Ovary (tissue), 9 donors: ENCODE results near the gene ENSA. TPM values are rescaled to one million over a fixed set of nuclear protein-coding genes. Genes with fewer than 3 reads are reported as not detected.

ENCODE experiments used
- DNase-seq, 5 donors: peaks; one replicate each; pipeline ENCODE4 v3.0.0-alpha.2; 2019 to 2020
- H3K27ac ChIP-seq, 2 donors: fragments of 200-600 bp; one replicate each; pipeline versions ENCODE4 v1.5.1 to v1.8.0; 2019 to 2022
- H3K27me3 ChIP-seq: fragments of 200-600 bp; one replicate; pipeline ENCODE4 v1.8.0; 2022
- H3K36me3 ChIP-seq: fragments of 200-600 bp; sonication (generic); one replicate; pipeline ENCODE4 v1.5.1; 2019
- H3K4me1 ChIP-seq: one replicate; pipeline ENCODE4 v1.8.1; 2013; ENCODE audit warnings: mild to moderate bottlenecking, moderate library complexity; ENCODE audit not compliant: insufficient read depth
- H3K4me3 ChIP-seq: fragments of 200-600 bp; sonication (generic); one replicate; pipeline ENCODE4 v1.5.1; 2017
- H3K9me3 ChIP-seq, 2 donors: fragments of 200-600 bp in 1 of 2; sonication (generic) in 1 of 2; one replicate each; pipeline versions ENCODE4 v1.5.1 to v1.8.1; 2013 to 2019; ENCODE audit warnings: mild to moderate bottlenecking in 1 of 2, moderate library complexity in 1 of 2
- CTCF ChIP-seq, 3 donors: fragments of 450-650 bp in 2 of 3; fragments of 200-600 bp in 1 of 3; IDR thresholded peaks; one replicate each; pipeline versions ENCODE4 v1.5.1 to v1.8.0; 2016 to 2022; ENCODE audit warnings: antibody characterized with exemption in 3 of 3, mild to moderate bottlenecking in 1 of 3
- EP300 ChIP-seq: sonication (generic); formaldehyde crosslinking; IDR thresholded peaks from one replicate; pipeline ENCODE4 v1.6.1; 2017; ENCODE audit warnings: antibody characterized with exemption
- POLR2A ChIP-seq: fragments of 450-650 bp; IDR thresholded peaks from one replicate; pipeline ENCODE4 v1.6.1; 2017; ENCODE audit warnings: antibody characterized with exemption, mild to moderate bottlenecking, moderate library complexity
- WGBS, 3 donors: extraction: QIAGEN DNeasy Blood & Tissue Kit in 1 of 3; methylation state at CpG; one replicate each; pipeline versions ENCODE4 v1.1.5 to v1.1.7; 2013 to 2017; 5-methylcytosine and 5-hydroxymethylcytosine counted together
- intact Hi-C, 4 donors: fragments of 100-400 bp; cut with DNase I; formaldehyde crosslinking; loops; one replicate each; pipeline versions ENCODE4 v1.11.0 to v1.15.1; 2022 to 2023
- polyA plus RNA-seq, 2 donors: library from polyadenylated mRNA; stranded (reverse); fragments of 200-250 nt in 1 of 2; fragments of 350-450 nt in 1 of 2; fragmentation: Illumina TruSeq in 1 of 2; extraction: RNeasy Lipid Tissue Mini Kit (QIAGEN cat#74804) in 1 of 2; gene quantifications; one replicate each; pipeline ENCODE4 v1.2.3, GENCODE V29; 2013 to 2014
- total RNA-seq, 7 donors: library from RNA; depleted of rRNA in 2 of 7; stranded (reverse); fragments of >200 nt in 2 of 7; fragmentation: NEBNext Ultra II Directional in 3 of 7; extraction: Animal tissue kit (Norgen Biotek cat#: 25700) in 3 of 7; gene quantifications; one replicate each; pipeline versions ENCODE4 v1.1.0 to v1.2.4, GENCODE V29; 2016 to 2023
- donor health status: DM: no; HTN: no; CAD: no; lungs with moderate emphysema.
- donor health status: DM: no; HTN: no; CAD: no.
- donor health status: Bipolar disorder and iron deficiency.
- donor health status: DM: yes; HTN: yes; CAD: no.
- donor health status: DM: no; HTN: no; CAD: no.
- donor health status: DM: yes; HTN: yes; CAD: no.

The ENSA gene
- total and polyA plus RNA-seq, 9 donors: 111 to 196 (median 152) TPM

- no peaks in the 10 kb centered on the region for H3K36me3 ChIP-seq
- TF ChIP-seq EP300 (no peak), CTCF (IDR thresholded peaks at IDR 0.05) (peak in 2 of 3 donors; percentile 70 to 78)
- intact Hi-C loops: loop anchor here in 3 of 4 donors (5.0 to 10.0 kb wide), 2 partner anchors 59 to 67 kb away; no protein-coding TSS in a partner anchor
- peak in 2 of 5 donors; percentile 32 to 73 for DNase-seq
- H3K4me3 ChIP-seq: no peak overlapping the region
- 35 to 47% (median 44%) methylated on average over 8 of the region's 8 CpGs for WGBS, 3 donors
- peaks cover 10% of the 10 kb centered on the region for H3K4me1 ChIP-seq
- no peaks in the 10 kb centered on the region for H3K9me3 ChIP-seq
- peak overlapping the region; percentile 39 to 43 for H3K27ac ChIP-seq
- no peaks in the 10 kb centered on the region for H3K27me3 ChIP-seq
Observed at GRCh38 chr1:150621497-150622302, 7.7 kb downstream of the ENSA start.

- Histone ChIP-seq H3K9me3 (no peaks in the 10 kb centered on the region), H3K4me3 (no peak overlapping the region), H3K27me3 (no peaks in the 10 kb centered on the region), H3K4me1 (peaks cover 10% of the 10 kb centered on the region), H3K27ac (no peak overlapping the region), H3K36me3 (no peaks in the 10 kb centered on the region)
- TF ChIP-seq CTCF (IDR thresholded peaks at IDR 0.05): no peak
- no peak for TF ChIP-seq POLR2A
- no peak for TF ChIP-seq EP300
- intact Hi-C loops: loop anchor here in 3 of 4 donors (5.0 to 10.0 kb wide), 2 partner anchors 59 to 66 kb away; no protein-coding TSS in a partner anchor
- WGBS, 3 donors: 95 to 99% (median 96%) methylated on average over 2 of the region's 2 CpGs
- no peak for DNase-seq
Observed at GRCh38 chr1:150620919-150621318, 8.5 kb downstream of the ENSA start.

GRCh38 chr1:150619576-150620509 is 9.6 kb downstream of the ENSA start:
- Histone ChIP-seq H3K27ac (no peak overlapping the region), H3K27me3 (no peaks in the 10 kb centered on the region), H3K9me3 (no peaks in the 10 kb centered on the region), H3K4me3 (no peak overlapping the region), H3K36me3 (no peaks in the 10 kb centered on the region), H3K4me1 (peaks cover 10% of the 10 kb centered on the region)
- no peak for DNase-seq
- 9 to 12% (median 10%) methylated on average over 4 of the region's 4 CpGs for WGBS, 3 donors
- intact Hi-C loops: loop anchor here in 3 of 4 donors (5.0 to 10.0 kb wide), 2 partner anchors 58 to 65 kb away; no protein-coding TSS in a partner anchor
- TF ChIP-seq POLR2A (no peak), CTCF (IDR thresholded peaks at IDR 0.05) (no peak), EP300 (no peak)
